Stimulated activated CD8-positive, alpha-beta memory T cell treated with anti-CD3 and anti-CD28 coated beads, Interleukin-2, amount 100 ng/mL, for 48 hours (primary cell): ENCODE measurements around the gene EXOC3L2.

Source experiments
- DNase-seq, 2 donors: peaks; one replicate each; pipeline ENCODE4 v3.0.0-alpha.2; 2020; ENCODE audit warnings: low read depth in 2 of 2

EXOC3L2 gene

DNA sequence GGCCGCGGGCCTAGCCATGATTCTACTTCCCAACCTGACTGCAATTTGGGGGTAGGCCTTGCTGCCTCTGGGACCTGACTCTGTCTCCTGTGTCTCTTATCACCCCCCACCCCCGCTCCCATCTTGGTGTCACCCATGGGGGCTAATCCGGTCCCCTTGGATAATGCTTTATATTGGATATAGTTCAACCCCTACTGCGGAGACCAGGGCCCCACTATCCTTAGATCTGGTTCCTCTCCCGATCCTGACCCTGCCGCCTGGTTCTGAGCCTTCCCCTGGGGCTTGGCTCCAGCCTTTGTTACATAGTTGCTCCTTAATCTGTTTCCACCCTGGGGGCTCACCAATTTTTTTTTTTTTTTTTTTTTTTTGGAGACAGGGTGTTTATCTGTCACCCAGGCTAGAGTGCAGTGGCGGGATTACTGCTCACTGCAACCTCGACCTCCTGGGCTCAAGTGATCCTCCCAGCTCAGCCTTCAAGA, 65.3 kb downstream of the EXOC3L2 start:
- no peak for DNase-seq

DNA sequence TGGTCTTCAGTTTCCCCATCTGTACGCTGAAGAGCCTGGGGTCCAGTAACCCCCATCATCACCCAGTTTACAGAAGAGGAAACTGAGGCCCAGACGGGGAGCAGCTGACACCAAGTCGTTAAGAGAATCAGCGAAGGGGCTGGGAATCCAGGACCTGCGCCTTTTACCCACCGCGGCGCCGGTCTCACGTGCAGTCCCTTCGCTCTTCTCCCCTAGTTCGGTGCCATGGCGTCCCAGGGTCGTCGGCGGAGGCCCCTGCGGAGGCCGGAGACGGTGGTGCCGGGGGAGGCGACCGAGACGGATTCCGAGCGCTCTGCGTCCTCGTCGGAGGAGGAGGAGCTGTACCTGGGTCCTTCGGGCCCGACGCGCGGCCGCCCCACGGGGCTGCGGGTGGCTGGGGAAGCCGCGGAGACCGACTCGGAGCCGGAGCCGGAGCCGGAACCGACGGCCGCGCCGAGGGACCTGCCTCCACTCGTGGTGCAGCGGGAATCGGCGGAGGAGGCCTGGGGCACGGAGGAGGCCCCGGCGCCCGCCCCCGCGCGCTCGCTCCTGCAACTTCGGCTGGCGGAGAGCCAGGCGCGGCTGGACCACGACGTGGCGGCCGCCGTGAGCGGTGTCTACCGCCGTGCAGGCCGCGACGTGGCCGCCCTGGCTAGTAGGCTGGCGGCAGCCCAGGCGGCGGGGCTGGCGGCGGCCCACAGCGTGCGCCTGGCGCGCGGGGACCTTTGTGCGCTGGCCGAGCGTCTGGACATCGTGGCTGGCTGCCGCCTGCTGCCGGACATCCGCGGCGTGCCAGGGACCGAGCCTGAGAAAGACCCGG, 65.9 kb downstream of the EXOC3L2 start:
- peak in 1 of 2 donors; percentile 23 for DNase-seq

DNA sequence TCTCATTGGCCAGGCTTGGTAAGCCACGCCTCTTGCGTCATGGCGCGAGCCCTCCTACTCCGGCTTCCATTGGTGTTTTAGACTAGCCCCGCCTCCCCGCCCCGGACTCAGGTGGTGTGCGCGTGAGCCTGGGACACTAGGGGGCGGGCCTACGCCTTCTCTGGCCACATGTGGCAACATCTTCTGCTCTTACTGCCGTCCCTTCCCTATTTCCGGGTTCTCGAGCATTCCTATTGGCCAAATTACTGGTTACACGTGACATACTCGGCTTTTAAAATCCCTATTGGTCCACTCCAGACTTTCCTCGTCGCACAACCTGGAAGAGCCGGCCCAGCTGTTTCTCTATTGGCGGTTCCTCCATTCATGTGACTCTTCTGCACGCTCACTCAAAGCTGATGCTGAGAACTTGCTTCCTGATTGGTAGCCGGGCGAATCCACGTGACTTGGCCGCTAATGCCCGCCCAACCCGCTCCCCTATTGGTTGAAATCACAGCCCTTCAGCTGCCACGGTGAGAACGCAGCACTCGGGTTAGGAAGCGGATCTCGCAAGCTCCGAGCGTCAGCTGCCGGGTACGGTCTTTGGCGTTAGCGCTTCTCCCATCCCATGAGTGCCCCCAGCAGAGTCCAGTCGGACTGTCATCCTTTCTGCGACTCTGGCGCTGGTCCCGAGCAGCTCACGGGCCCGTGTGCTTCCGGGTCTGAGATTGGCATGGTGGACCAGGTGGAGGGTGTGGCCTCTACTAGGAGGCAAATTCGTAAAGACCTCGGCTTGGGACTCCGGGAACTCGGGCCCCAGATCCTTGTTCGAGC, 66.7 kb downstream of the EXOC3L2 start, which contains the start of gene BLOC1S3:
Gene BLOC1S3 (plus strand): TSS at position 523 of the 810 bp plus-strand sequence. CDS start 513 bp downstream, outside the sequence.
- DNase-seq, result peak; percentile 99 to 100

DNA sequence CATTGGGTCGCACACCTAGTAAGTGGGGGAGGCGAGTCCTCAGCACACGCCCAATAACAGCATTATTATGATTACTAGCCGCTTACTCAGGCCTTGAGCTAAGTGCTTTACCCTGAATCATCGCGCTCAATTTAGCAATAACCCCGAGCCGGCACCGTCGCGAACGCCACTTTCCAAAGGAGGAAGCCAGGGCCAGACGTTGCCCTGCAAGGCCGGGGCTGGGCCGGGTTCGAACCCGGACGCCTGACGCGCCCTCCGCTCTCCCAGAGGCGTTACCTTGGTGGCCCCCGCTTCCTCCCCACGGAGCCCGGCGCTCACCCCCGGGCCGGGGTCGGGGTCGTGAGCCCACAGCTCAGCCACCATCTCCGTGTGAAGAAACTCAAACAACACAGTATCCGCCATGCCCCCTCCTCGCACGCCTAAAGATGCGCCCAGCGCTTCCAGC, 67.4 kb downstream of the EXOC3L2 start, which contains the start of gene TRAPPC6A:
Gene TRAPPC6A (minus strand): TSS at position 421 of the 445 bp plus-strand sequence. CDS start 19 bp downstream, at position 402.
- no peak for DNase-seq

DNA sequence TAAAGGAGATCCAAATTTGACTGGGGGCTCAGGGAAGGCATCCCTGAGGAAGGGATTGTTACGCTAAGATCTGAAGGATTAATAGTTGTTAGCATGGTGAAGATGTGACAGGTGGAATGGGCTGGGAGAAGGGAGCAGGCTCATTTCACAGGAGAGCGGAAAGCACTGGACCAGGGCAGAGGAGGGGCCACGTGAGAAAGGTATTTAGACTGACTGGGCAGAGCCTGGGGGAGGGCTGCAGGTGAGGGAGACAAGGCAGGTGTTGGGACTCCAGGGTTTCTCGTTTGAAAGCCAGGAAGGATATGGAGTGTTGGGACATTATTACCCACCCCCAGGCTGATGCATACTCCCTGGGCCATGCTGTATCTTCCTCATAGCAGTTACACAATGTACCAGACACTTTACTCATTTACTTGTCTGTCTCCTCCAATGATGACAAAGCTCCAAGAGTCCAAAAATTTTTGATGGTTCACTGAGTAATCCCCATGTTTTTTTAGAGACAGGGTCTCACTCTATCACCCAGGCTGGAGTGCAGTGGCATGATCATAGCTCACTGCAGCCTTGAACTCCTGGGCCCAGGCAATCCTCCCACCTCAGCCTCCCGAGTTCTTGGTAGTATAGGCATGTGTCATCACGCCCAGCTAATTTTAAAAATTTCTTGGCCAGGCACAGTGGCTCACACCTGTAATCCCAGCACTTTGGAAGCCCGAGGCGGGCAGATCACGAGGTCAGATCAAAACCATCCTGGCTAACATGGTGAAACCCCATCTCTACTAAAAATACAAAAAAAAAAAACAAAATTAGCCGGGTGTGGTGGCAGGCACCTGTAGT, 69.5 kb downstream of the EXOC3L2 start:
- DNase-seq, result no peak

DNA sequence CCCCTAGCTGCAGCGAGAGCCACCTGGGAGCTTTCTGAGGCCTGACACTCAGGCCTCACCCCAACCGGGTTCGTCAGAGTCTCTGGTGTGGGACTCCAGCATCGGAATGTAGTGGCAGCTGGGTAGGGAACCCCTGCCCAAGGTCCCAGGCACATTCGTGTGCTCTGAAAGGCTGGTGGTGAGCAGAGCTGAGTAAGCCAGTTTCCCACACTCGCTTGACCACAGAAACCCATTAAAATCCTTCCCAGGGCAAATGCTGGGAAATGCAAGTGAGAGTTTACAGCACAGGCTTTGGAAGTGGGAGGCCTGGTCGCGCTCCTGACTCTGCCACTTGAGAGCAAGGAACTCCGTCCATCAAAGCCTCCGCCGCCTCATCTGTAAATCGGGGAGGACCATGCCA, 71.4 kb downstream of the EXOC3L2 start:
- DNase-seq, result no peak

DNA sequence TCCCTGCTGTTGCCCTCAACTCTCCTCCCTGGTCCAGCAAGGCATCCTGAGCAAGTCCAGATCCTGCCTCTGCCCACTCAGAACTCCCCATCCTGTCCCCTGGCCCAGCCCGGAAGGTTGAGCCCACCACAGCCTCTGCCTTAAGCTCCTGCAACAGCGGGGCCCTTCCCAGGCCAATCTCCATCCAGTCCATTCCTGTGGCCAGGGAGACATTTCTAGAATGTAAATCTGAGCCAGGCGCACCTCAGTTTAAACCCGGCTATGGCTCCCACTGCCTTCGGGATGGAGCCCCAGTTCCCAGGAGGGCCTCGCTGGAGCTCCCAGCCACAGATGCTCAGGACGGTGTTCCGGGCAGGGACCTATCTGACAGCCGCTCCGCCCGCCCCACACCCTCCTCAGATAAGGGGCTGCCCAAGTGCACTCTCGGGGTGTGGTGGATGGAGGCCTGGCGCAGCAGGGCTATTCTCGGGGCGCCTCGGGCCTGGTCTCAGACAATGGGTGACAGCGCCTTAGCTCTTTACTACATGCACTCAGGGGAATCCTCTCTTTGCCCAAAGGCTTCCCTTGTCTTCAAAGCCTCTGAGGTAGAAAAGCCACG, 72.5 kb downstream of the EXOC3L2 start:
- no peak for DNase-seq

DNA sequence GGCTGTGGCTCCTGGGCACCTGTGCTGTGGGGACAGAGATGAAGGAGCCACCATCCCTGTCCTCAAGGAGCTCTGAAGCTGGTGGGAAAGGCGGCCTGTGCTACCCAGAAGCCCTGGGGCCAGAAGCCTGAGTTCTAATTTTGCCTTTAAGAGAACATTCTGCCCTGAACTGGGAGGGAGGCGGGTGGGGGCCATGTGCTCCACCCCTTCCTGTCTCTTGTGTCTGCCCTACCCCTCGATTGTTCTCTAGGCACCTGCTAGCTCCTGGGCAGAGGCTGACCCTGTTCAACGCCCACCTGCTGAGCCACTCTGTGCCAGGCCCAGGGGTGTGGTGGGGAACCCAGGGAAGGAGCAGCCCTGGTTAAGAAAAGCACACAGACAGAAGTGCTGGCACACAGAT, 73.0 kb downstream of the EXOC3L2 start:
- DNase-seq, result no peak

DNA sequence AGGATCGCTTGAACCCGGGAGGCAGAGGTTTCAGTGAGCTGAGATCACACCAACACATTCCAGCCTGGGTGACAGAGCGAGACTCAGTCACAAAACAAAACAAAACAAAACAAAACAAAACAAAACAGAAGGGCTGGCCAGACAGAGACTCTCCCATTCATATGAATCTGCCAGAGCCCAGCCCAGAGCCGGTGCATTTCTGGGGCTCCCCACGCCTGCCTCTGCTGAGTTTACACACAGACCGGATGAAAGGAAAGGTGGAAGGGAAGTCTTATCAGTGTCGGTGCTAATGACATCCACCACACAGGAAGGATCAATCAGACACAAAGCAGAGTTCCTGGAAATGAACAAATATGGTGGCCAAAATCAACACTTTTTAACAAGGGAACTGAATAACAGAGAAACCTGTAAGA, 74.0 kb downstream of the EXOC3L2 start:
- no peak for DNase-seq

DNA sequence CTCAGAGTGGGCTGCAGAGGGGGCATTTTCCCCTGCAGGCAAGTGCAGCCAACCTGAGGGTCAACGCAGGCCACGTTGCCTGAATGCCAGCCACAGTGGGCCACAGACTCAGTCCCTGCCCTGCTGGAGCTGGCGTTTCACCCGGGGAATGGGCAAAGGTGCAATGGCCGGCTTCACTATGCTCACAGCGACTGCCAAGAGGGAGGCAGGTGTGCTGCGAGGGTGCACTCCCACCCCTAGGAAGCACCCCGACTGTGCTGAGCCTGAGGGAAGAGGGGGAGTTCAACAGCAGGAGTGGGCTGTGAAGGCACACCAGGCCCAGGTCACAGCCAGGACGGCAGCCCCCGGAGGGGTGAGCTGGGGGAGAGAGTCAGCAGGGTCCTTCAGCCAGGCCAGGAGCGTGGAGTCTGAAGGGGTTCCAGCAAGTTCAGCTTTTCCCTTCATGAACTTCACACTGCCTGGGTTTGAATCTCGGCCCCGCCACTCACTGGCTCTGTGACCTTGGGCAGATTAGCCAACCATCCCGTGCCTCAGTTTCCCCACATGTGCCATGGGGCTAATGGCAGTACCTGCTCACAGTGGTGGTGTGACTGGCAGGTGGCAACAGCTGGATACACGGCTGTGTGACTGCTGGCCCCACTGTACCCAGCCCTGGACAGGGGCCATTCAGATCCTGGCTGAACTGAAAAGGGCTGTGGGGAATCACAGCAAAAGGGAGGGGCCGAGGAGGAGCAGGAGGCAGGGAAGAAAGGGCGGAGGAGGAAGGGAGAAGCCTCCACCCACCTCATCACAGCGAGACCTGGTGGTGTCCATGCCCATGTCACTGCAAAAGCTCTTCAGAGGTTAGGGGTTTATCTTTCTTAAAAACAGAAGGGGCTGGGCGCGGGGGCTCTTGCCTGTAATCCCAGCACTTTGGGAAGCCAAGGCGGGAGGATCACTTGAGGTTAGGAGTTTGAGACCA, 74.8 kb downstream of the EXOC3L2 start:
- DNase-seq, result no peak

DNA sequence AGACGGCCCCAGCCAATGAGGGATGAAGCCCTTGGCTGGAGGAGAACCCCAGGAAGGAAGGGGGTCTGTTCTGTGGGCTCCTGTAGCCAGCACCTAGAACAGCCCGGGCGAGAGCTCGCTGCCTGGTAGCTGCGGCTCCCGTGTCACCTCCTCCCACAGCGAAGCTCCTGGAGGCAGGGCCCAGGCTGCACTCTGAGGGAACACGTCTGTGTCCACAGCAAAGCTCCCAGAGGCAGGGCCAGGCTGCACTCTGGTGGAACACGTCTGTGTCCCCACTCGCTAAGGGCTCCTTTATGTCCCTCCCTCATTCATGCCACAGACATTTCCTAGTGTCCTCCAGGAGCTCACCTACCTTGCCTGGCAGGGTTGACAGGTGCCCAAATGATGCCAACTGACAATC, 75.6 kb downstream of the EXOC3L2 start:
- no peak for DNase-seq

DNA sequence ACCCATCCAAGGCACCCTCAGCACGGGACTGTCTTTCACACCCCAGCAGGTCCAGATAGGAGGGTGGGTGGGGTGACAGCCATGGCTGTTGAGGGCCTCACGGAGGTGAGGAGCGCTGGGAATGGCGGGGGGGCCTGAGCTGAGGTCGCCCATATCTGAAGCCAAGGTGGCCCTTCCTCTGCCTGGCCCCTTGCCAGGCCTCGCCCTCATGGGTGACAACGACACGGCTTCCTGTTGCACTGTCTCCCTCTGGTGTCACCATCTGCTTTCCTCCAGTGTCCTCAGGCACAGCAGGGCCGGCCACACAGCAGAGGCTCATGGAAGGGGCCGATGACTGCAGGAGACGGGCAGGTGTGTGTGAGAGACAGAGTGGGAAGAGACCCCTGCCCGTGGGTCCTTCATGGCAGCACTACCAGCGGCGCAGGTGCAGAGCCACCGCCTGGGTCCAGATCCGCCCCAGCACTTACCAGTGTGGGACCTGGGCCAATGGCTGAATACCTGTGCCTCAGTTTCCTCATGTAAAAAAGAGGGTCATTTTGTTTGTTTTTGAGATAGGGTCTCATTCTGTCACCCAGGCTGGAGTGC, 76.3 kb downstream of the EXOC3L2 start:
- DNase-seq, result no peak

DNA sequence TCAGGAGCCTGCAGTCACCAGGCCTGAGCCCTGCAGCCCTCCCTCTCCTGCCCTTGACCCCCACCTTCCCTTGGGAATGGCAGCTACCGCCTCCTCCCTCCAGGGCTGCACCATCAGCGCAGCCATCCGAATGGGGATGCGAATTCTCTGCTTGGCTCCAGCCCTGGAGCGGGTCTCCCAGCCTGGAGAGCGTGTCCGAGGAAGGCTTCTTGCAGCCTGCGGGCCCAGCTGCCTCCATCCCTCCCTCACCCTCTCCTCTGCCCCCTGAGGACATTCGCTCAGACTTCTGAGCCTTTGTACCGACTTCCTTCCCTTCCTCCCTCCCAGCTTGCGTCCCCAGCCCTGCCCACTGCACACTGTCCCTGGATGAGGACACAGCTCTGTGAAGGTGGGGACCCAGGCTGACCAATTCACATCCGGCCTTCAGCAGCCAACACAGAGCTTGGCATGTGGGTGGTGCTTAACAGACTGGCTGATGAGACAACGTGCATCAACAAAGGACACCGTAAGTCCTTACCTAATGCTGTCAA, 78.4 kb downstream of the EXOC3L2 start:
- DNase-seq, result no peak

DNA sequence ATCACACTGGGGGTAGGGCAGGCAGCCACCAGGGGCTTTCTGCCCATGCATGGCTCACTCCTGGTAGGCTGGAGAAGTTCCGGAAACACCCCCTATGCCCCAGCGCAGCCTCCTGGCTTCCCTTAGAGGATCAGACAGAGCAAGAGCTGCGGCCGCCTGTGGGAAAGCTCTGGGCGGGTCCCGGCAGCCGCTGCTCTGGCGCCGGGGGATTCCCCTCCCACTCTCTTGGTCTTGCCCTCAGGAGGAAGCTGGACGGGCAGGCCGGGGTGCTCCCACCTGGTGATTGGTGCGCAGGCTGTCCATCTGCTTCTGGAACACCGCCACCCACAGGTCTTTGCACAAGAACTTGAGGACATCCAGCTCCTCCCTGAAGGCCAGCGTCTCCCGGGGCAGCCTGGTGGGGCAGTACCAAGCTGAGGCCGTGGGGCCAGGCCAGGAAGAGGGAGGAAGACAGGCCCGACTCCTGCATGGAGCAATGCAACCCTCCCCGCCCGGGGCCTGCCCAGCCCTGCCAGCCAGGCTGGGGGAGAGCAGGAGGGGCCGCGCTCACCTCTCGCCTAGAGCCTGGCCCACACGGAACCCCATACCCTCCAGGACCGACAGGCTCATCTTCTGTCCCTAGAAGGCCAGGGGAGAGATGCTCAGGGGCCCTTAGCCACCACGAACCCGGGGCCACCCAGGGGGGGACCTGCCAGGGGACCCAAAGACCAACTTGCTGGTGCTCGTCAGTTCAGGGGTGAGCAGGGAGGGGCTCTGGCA, 80.5 kb downstream of the EXOC3L2 start:
- peak; percentile 47 to 64 for DNase-seq

DNA sequence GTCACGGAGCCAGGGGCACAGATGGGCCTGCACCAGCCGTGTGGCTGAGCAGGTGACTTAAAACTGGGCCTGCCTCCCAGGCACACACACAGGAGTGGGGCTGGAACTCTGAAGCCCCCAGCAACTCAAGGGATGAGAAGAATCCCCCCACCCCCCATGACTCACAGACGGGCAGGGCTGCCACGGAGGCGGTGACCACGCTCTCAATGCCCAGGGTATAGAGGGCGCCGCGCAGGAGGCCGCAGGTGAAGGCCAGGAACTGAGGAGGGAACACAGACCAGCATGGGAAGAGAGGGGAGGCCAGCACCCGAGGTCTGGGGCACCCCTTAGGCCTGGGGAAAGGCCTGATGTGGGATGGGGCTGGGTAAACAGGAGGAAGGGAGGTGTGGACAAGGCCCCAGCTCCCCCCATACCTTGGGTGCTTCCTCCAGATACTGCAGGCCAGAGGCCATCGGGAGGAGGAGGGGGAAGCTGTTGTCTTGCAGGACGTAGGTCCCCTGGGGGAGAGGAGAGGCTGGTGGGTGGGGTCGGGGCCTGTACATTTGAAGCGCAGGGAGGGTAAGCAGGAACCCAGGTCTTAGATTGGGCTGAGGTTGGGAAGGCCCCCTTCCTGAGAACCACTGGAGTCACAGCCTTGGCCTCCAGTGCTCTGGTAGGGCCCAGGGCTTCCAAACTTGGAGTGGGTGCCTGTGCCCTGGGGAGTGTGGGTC, 81.3 kb downstream of the EXOC3L2 start:
- DNase-seq, result no peak

DNA sequence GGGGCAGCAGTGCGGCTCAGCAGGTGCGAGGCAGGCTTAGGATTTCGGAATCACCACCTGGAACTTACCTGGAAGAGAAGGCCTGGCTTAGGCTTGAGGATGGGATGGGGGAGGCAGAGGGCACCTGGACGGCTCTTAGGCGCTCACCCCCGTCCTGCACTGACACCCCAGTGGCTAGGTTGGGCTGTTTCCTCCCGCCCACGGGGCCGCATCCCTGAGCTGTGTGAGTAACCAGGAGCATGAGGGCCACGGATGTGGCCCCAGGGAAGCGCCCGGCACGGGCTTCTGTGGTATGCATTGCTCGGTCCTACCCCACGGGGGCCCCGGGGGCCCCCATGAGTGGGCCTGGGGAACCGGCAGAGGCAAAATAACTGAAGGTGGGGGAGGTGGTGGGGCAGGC, 82.1 kb downstream of the EXOC3L2 start:
- DNase-seq, result no peak

DNA sequence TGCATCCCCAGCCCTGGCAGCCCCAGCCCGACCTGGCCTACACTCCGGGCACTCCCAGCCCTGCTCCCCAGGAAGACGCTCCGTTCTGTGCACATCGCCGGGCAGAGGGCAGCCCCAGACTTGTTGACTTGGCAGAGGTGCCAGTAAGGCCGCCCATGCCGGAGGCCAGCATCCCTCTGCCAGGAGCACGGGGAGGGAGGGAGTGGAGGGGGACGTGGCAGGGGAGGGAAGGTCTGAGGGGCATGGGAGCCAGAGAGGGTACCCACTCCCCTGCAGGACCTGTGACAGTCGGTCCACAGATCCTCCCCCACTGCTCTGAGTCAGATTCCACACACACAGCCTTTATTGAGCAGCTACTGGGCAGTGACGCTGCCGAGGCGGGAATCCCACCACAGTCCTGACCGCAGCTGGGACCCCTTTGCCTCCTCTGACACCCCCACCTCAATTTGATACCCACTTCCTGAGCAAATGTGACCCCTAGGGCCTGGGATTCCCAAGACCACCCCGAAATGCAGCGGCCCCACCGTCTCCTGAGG, 82.5 kb downstream of the EXOC3L2 start:
- DNase-seq, result no peak
